IPS-20b (cell line): ENCODE measurements around the gene YIPF2.
"Not testable (repeated sequence)": the region's sequence is repeated elsewhere in the genome, so short reads cannot be mapped to it uniquely, and the experiment has no call there.

Source experiments
- H3K27ac ChIP-seq: one replicate; pipeline ENCODE4 v1.5.1; 2013; ENCODE audit warnings: low read length
- H3K27me3 ChIP-seq: 2 replicates; pipeline ENCODE4 v1.6.1; 2013; ENCODE audit warnings: mild to moderate bottlenecking, low read length, inconsistent platforms; ENCODE audit not compliant: insufficient read depth
- H3K36me3 ChIP-seq: 2 replicates; pipeline ENCODE4 v1.6.1; 2013; ENCODE audit warnings: low read depth, mild to moderate bottlenecking, inconsistent platforms, low read length, moderate library complexity; ENCODE audit not compliant: insufficient read depth
- H3K4me1 ChIP-seq: 2 replicates; pipeline ENCODE4 v1.6.1; 2013; ENCODE audit warnings: mild to moderate bottlenecking, control low read depth, inconsistent platforms, low read length, moderate library complexity; ENCODE audit not compliant: insufficient read depth
- H3K4me3 ChIP-seq: 2 replicates; pipeline ENCODE4 v1.5.1; 2013; ENCODE audit warnings: mild to moderate bottlenecking, low read length, inconsistent platforms
- H3K9ac ChIP-seq: 2 replicates; pipeline ENCODE4 v1.6.1; 2013; ENCODE audit warnings: low read depth, mild to moderate bottlenecking, inconsistent platforms, low read length, moderate library complexity
- H3K9me3 ChIP-seq: 2 replicates; pipeline ENCODE4 v1.6.1; 2013; ENCODE audit warnings: mild to moderate bottlenecking, low read depth, low read length, inconsistent platforms; ENCODE audit not compliant: insufficient read depth

The YIPF2 gene

GRCh38 chr19:10885201-10886169, 43.0 kb downstream of the YIPF2 start:
- Histone ChIP-seq H3K9me3 (no peaks in the 10 kb centered on the region), H3K27me3 (no peaks in the 10 kb centered on the region), H3K27ac (no peak overlapping the region), H3K4me3 (no peak overlapping the region; the same call in 1 of the 2 replicates), H3K9ac (peak overlapping the region; percentile 33; the same call in 1 of the 2 replicates), H3K4me1 (peaks cover 47% of the 10 kb centered on the region), H3K36me3 (no peaks in the 10 kb centered on the region)

DNA sequence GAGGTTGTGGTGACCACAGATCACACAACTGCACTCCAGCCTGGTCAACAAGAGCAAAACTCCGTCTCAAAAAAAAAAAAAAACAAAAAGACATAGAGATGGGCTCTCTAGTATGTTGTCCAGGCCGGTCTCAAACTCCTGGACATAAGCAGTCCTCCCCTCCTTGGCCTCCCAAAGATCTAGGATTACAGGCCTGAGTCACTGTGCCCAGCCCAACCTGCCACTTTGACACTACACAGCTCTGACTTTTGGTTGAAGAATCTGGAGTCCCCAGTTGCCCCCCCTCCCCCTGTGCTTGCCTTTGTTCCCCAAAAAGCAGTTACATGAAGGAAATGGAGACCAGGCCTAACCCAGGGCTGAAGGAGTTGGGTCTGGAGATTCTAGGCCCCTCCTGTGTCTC, 44.2 kb downstream of the YIPF2 start:
- H3K36me3 ChIP-seq: no peaks in the 10 kb centered on the region
- H3K9me3 ChIP-seq: no peaks in the 10 kb centered on the region
- no peaks in the 10 kb centered on the region for H3K27me3 ChIP-seq
- peaks cover 56% of the 10 kb centered on the region for H3K4me1 ChIP-seq
- no peak overlapping the region for H3K4me3 ChIP-seq
- H3K9ac ChIP-seq: no peak overlapping the region; the same call in 1 of the 2 replicates
- no peak overlapping the region for H3K27ac ChIP-seq

GRCh38 chr19:10882108-10882457, 46.4 kb downstream of the YIPF2 start:
- H3K9me3 ChIP-seq: no peaks in the 10 kb centered on the region
- H3K36me3 ChIP-seq: no peaks in the 10 kb centered on the region
- no peaks in the 10 kb centered on the region for H3K27me3 ChIP-seq
- peak overlapping the region; percentile 85 for H3K27ac ChIP-seq
- H3K4me1 ChIP-seq: peaks cover 40% of the 10 kb centered on the region
- peak overlapping the region; percentile 63; the same call in 1 of the 2 replicates for H3K9ac ChIP-seq
- peak overlapping the region; percentile 34; the same call in 1 of the 2 replicates for H3K4me3 ChIP-seq

DNA sequence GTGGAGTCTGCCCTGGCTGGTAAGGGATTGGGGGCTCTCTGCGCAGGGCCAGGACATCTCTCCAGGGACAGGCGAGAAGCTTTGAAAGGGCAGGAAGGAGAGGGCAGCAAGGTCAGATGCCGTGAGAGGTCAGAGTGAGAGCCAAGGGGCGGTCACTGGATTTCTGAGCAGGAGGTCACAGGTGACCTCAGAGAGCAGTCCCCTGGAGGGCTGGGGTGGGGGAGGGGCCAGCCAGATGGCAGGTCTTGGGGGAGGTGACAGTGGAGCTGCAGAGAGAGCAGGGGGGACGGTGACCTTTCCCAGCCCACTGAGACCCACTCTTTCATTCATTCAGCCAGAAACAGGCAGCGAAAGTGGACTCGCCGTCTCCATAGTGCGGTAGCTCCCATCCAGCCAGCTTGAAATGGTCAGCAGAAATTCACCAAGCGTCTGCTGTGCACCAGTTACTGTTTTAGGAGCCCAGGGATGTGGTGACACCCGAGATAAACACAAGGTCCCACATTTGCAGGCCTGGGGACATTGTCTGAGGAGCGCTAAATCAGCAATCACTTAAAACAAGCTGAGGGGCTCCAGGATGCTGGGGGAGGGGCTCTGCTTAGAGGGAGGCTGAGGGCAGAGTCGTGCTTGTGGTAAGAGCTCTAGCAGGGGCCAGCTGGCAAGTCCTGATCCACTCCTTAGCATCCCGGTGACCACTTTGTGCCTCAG, 46.9 kb downstream of the YIPF2 start:
- H3K27ac ChIP-seq: peak overlapping the region; percentile 85
- peaks cover 40% of the 10 kb centered on the region for H3K4me1 ChIP-seq

GRCh38 chr19:10878253-10878652, 50.2 kb downstream of the YIPF2 start:
- no peak overlapping the region for H3K4me3 ChIP-seq
- peak overlapping the region; percentile 80 for H3K27ac ChIP-seq
- no peaks in the 10 kb centered on the region for H3K27me3 ChIP-seq
- no peaks in the 10 kb centered on the region for H3K9me3 ChIP-seq
- peaks cover 26% of the 10 kb centered on the region for H3K4me1 ChIP-seq
- no peaks in the 10 kb centered on the region for H3K36me3 ChIP-seq
- H3K9ac ChIP-seq: peak overlapping the region; percentile 80; the same call in 1 of the 2 replicates

More for the DNA sequence above, 46.9 kb downstream of the YIPF2 start:
- Histone ChIP-seq H3K27me3 (no peaks in the 10 kb centered on the region), H3K36me3 (no peaks in the 10 kb centered on the region), H3K4me3 (peak overlapping the region; percentile 34; the same call in 1 of the 2 replicates), H3K9me3 (no peaks in the 10 kb centered on the region), H3K9ac (peak overlapping the region; percentile 63; the same call in 1 of the 2 replicates)

- not testable (repeated sequence) for H3K36me3 ChIP-seq, H3K27ac ChIP-seq, H3K9me3 ChIP-seq, H3K27me3 ChIP-seq, H3K4me3 ChIP-seq
- H3K9ac ChIP-seq: peak overlapping the region; percentile 80; the same call in 1 of the 2 replicates
- H3K4me1 ChIP-seq: peaks cover 31% of the 10 kb centered on the region
These were observed 50.8 kb downstream of the YIPF2 start for GRCh38 chr19:10877608-10878007.

GRCh38 chr19:10876459-10877240, 51.8 kb downstream of the YIPF2 start:
- Histone ChIP-seq H3K36me3 (no peaks in the 10 kb centered on the region), H3K9me3 (no peaks in the 10 kb centered on the region), H3K27ac (no peak overlapping the region), H3K9ac (no peak overlapping the region), H3K27me3 (no peaks in the 10 kb centered on the region), H3K4me1 (peaks cover 26% of the 10 kb centered on the region), H3K4me3 (no peak overlapping the region)

DNA sequence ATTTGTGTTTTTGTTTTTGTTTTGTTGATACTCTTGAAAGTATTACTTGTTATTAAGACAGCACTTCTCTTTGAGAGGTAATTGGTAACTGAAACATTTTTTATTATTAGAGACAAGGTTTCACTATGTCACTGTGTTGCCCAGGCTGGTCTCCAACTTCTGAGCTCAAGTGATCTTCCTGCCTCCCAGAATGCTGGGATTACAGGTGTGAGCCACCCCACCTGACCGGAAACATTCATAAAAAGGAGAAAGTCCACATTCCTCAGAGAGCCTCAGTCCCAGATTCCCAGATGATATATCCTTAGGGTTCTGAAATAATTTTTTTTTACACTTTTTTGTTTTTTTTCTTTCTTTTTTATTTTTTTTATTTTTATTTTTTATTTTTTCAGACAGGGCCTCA, 54.4 kb downstream of the YIPF2 start:
- Histone ChIP-seq H3K9me3 (no peaks in the 10 kb centered on the region), H3K9ac (no peak overlapping the region), H3K36me3 (no peaks in the 10 kb centered on the region), H3K27me3 (no peaks in the 10 kb centered on the region), H3K27ac (no peak overlapping the region), H3K4me1 (peaks cover 6% of the 10 kb centered on the region; the same call in 1 of the 2 replicates), H3K4me3 (no peak overlapping the region)

GRCh38 chr19:10872546-10873107, 55.8 kb downstream of the YIPF2 start:
- Histone ChIP-seq H3K4me3 (peak overlapping the region; percentile 89), H3K4me1 (peaks cover 6% of the 10 kb centered on the region; the same call in 1 of the 2 replicates), H3K27ac (no peak overlapping the region), H3K9ac (peak overlapping the region; percentile 89), H3K36me3 (no peaks in the 10 kb centered on the region), H3K27me3 (no peaks in the 10 kb centered on the region), H3K9me3 (no peaks in the 10 kb centered on the region)
